RWPE1 (cell line): ENCODE data around the gene CAMKV.
A peak's percentile ranks its signal among the peaks of the same experiment; 100 is the strongest.
"Not testable (repeated sequence)": the region's sequence is repeated elsewhere in the genome, so short reads cannot be mapped to it uniquely, and the experiment has no call there.

ENCODE experiments used
- CTCF ChIA-PET: fragments of 350-600 bp; sonication (Branson Sonifier 250); formaldehyde crosslinking; extraction: SDS; loops from one replicate; lab custom pipeline; 2021; lab: Yijun Ruan, JAX
- POLR2A ChIA-PET: fragments of 400-600 bp; formaldehyde crosslinking; extraction: SDS; loops from one replicate; lab custom pipeline; 2020; ENCODE audit warnings: antibody characterized with exemption; ENCODE audit not compliant: low non-redundant PET; lab: Yijun Ruan, JAX
- DNase-seq: peaks from one replicate; pipeline ENCODE4 v3.0.0; 2012; ENCODE audit warnings: low spot score
- H3K27ac ChIP-seq: fragments of 450-650 bp; 2 replicates; pipeline ENCODE4 v1.5.1; 2017
- TF ChIP-seq, protein P1 (sequence below): fragments of 450-650 bp; conservative IDR thresholded peaks from 2 replicates; pipeline ENCODE4 v1.5.1; 2017; ENCODE audit warnings: low read depth, mild to moderate bottlenecking

Gene CAMKV

DNA sequence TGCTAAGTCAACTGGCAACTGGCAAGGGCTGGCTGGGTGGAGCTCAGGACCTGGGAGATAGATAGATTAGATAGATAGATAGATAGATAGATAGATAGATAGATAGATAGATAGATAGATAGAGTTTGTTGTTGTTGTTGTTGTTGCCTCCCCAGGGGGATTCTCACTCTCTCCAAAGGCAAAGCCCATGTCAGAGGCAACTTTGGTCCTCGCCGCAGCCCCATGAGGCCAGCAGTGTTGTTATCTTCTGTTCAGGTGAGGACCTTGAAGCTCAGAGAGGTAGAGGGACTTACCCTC, 41.4 kb upstream of the CAMKV start:
- DNase-seq, result no peak
- peak overlapping the region; percentile 5; the same call in 1 of the 2 replicates for H3K27ac ChIP-seq
- ChIA-PET CTCF (no interaction called here), POLR2A (no interaction called here)
- TF ChIP-seq, protein P1, sequence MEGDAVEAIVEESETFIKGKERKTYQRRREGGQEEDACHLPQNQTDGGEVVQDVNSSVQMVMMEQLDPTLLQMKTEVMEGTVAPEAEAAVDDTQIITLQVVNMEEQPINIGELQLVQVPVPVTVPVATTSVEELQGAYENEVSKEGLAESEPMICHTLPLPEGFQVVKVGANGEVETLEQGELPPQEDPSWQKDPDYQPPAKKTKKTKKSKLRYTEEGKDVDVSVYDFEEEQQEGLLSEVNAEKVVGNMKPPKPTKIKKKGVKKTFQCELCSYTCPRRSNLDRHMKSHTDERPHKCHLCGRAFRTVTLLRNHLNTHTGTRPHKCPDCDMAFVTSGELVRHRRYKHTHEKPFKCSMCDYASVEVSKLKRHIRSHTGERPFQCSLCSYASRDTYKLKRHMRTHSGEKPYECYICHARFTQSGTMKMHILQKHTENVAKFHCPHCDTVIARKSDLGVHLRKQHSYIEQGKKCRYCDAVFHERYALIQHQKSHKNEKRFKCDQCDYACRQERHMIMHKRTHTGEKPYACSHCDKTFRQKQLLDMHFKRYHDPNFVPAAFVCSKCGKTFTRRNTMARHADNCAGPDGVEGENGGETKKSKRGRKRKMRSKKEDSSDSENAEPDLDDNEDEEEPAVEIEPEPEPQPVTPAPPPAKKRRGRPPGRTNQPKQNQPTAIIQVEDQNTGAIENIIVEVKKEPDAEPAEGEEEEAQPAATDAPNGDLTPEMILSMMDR, result no peak

DNA sequence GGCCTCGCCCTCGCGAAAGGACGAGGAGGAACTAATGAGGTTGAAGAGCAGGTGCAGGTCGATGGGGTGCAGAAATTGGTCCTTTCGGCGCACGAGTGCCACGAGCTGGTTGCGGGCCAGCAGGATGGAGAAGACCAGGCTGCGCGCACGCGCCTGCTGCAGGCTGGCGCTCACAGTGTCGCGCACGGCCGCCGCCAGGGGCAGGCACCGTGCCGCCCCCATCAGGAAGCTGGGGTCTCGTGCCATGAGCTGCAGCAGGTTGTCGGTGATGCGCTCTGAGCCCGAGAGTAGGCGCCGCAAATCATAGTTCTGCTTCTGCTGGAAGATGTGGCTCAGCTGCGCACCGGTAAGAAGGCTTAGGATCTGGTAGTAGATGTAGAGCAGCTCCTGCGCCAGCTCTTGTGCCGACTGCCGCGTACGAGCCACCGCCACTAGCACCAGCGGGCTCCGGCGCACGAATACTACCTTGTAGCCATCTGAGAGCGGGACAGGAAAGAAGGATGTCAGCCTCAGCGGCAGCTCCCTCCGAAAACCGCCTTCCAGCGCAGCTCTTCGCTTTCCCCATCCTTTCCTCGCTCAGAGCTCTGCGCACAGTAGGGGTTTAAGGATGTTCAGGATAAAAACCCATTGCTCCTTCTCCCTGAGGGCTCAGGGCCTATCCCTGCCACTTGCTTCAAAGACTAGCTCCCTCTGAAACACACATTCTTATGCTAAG, 40.9 kb upstream of the CAMKV start:
- TF ChIP-seq, protein P1, result no peak
- POLR2A ChIA-PET, result no interaction called here
- no peak for DNase-seq
- CTCF ChIA-PET, result no interaction called here
- no peak overlapping the region; the same call in 1 of the 2 replicates for H3K27ac ChIP-seq

DNA sequence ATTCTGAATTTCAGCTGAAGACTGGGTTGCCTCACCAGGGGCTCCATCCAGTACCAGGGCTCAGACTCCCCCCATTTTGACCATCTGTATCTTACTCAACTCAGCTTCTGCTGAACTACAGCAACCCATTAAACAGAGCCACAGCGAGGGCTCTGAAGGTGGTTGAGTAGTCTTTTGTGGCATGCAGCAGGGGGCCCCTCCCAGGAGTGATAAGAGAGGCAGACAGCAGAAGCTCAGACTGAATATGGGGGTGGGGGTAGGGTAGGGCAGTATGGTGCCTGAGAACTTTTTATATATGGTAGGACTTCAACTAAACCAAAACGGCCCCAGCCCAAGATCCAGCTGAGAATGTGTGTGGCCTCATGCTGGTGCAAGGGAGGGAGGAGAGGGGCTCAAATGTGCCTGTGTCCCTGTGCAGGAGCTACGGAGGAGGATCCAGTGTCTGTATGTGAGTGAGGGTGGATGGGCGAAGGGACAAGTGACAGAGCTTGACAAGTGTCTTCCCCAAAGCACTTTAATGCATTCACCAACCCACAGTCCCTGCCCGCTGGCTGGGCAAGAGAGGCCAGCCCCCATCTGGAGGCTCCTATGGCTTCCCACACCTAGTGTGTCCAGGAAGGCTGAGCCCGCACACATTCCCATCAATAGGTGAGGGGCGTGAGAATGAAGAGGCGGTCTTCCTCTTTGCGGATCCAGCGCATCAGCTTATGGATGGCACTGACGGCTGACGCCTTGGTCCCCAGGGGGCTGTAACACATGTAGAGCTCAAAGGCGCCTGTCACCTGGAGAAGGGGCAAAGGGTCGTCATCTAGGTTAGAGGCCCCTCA, 38.9 kb upstream of the CAMKV start:
- H3K27ac ChIP-seq, result peak overlapping the region; percentile 100
- TF ChIP-seq, protein P1, result no peak
- ChIA-PET POLR2A (no interaction called here), CTCF (no interaction called here)
- no peak for DNase-seq

DNA sequence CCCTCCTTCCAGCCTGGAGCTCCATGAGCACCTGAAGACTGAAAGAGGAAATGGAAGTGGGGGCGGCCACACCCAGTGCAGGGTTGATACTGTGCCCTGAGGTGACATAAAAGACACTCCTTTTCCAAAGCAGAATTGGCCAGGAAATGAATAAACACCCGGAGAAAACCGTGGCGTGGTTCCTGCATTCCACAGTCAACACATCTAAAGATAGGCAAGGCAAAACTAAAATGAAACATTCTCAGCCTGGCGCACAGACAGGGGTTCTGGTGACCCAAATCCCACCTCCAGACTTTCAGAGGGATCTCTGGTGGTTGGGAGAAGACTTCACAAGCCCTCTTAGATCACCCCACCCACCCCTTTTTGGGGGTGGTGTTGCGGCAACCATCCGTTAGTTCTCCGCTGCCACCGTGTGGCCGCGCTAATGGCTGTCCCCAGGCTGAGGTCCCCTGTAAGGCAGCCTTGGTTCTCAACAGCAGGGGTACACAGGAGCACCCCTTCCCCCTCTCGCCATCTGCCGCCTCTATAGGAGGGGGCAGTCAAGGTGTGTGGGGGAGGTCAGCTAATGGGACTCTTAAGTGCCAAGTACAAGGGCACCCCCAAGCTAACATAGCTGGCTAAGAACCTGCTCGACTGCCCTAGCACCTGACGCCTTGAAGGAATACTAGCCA, 36.5 kb upstream of the CAMKV start:
- H3K27ac ChIP-seq, result peak overlapping the region; percentile 100
- CTCF ChIA-PET, result interaction anchor here (0.5 to 1.5 kb wide), 3 partner anchors 18 to 203 kb away, joined by 3 to 4 read pairs (median 3); no protein-coding TSS in a partner anchor
- POLR2A ChIA-PET, result interaction anchor here (0.7 kb wide), 1 partner anchor 103 kb away, joined by 3 read pairs; the partner anchor contains the start of gene INKA1
- DNase-seq, result peak; percentile 67
- TF ChIP-seq, protein P1, result peak; percentile 88

DNA sequence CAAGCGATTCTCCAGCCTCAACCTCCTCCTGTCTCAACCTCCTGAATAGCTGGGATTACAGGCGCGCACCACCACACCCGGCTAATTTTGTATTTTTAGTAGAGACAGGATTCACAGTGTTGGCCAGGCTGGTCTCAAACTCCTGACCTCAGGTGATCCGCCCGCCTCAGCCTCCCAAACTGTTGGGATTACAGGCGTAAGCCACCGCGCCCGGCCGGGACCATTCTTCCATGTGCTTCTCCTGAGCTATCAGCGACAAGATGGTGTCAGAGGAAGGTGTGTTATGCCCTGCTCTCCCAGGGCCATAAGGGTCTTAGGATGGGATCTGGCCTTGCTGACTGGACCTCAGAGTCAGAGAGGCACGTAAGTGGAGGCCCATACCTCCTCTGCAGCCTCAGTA, 34.7 kb upstream of the CAMKV start:
- POLR2A ChIA-PET, DNase-seq: not testable (repeated sequence)
- H3K27ac ChIP-seq, result peak overlapping the region; percentile 100
- CTCF ChIA-PET, result interaction anchor here (1.0 kb wide), 1 partner anchor 56 kb away, joined by 3 read pairs; no protein-coding TSS in a partner anchor

DNA sequence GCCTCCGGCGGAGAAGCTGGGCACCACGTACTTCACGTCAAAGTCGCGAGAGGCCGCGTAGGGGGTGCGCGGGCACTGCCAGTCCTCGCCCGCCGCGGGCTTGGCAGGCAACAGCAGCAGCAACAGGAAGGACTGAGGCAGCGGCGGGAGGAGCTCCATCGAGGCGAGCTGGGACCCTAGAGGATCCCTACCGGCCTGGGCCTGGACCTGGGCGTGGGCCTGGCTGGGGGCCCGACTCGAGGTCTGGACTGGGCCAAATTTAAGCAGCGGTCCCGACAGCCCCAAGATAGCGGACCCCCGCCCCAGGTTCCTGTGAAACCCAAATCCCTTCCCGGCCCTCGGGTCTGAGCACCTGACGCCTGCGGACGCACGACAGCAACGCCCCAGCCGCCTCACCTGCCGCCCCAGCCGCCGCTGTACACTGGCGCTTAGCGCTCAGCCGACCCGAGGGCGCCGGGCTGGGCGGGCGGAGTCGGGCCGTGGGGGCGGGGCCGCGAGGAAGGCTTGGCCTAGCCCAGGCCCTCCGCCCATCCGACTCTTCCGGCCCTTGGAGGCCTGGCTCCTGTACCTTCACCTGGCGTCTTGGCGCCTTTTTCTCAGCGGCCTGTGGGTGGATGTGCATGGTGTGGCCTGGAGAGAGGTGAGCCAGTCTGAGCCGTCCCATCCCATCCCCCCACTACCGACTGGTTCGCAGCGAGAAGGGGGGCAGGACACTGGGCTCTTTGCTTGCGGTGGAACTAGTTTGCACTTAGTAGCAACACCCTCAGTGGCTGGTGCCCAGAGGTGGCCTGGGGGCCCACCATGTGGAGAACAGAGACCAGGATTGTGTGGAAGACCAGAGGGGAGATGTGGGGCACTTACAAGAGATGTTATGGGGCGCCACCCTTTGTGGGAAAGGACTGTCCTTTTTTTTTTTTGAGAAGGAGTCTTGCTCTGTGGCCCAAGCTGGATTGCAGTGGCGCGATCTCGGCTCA, 34.0 kb upstream of the CAMKV start, which contains the start of gene MST1R:
Gene MST1R (minus strand): TSS at position 423 of the 974 bp plus-strand sequence. CDS start 264 bp downstream, at position 159.
- ChIA-PET POLR2A (no interaction called here), CTCF (no interaction called here)
- peak within 1 kb of the TSS; percentile 100 for H3K27ac ChIP-seq
- DNase-seq, result peak; percentile 85
- TF ChIP-seq, protein P1, result no peak
